Measurements from ENCODE around the gene NRP1.

DNA sequence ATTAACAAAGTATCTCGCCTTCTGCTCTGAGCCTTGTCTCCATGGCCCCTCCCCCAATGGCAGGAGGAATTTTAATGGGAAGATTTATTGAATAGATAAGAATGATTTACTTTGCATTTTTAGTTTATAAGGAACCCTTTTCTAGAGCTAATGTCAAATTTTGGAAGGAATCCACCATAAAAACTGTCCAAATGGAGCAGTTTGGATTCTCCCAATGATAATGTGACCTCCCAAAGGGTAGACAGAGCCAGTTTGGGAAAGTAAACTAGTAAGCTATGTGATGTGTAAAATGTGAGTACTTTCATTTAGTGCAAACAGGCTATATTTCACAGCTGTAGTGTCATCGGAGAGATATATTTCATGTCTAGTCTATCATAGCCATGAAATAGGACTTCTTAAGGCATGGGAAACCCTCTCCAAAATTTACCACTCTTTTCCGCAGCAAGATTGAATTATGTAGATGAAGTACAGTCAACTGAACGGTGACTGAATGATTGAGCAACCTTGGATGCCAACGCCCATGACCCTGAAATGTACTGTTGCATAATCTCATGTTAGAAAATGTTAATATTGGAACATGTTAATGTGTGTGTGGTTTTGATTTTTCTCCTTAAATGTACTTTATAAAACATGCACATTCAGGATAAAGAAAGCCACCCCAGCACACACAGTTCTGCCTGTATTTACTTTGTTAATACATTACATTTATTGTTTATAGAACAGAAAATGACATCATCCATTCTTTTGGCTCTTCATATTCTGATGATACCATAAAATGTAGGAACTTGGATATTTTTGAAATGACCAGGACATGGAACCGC lies 140.6 kb downstream of the NRP1 start:
- no peak for TF ChIP-seq POLR2A (IDR thresholded peaks at IDR 0.05)
- TF ChIP-seq, protein P1, sequence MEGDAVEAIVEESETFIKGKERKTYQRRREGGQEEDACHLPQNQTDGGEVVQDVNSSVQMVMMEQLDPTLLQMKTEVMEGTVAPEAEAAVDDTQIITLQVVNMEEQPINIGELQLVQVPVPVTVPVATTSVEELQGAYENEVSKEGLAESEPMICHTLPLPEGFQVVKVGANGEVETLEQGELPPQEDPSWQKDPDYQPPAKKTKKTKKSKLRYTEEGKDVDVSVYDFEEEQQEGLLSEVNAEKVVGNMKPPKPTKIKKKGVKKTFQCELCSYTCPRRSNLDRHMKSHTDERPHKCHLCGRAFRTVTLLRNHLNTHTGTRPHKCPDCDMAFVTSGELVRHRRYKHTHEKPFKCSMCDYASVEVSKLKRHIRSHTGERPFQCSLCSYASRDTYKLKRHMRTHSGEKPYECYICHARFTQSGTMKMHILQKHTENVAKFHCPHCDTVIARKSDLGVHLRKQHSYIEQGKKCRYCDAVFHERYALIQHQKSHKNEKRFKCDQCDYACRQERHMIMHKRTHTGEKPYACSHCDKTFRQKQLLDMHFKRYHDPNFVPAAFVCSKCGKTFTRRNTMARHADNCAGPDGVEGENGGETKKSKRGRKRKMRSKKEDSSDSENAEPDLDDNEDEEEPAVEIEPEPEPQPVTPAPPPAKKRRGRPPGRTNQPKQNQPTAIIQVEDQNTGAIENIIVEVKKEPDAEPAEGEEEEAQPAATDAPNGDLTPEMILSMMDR (IDR thresholded peaks at IDR 0.05): no peak

Data from Peyer's patch (tissue), 4 donors.